Caki2 (cell line): Measurements from ENCODE around the gene GMDS. TPM values are rescaled to one million over a fixed set of nuclear protein-coding genes. Genes with fewer than 3 reads are reported as not detected.

Source experiments
- DNase-seq: peaks from one replicate; pipeline ENCODE4 v3.0.0-alpha.2; 2015; ENCODE audit warnings: low read depth
- in situ Hi-C: cut with HindIII; loops from 2 replicates; pipeline ENCODE4 v1.10.0; 2016; ENCODE audit warnings: low sequenced_read_pairs, low pct_unique_long_range_greater_than_20kb, mixed read lengths
- total RNA-seq: library from RNA; depleted of rRNA; stranded (reverse); fragments of >200 nt; shearing (Covaris generic); gene quantifications from 2 replicates; pipeline ENCODE4 v1.2.3, GENCODE V29; 2014; ENCODE audit warnings: low replicate concordance

Gene GMDS
- total RNA-seq, 1 experiment from 2014 or later, result 10.9 TPM

- no peak for DNase-seq
- in situ Hi-C loops, result no loop called here
These were observed 588.2 kb downstream of the GMDS start for GRCh38 chr6:1657116-1657770.

GRCh38 chr6:1654054-1654453 is 591.4 kb downstream of the GMDS start:
- DNase-seq, result no peak
- in situ Hi-C loops, result no loop called here

GRCh38 chr6:1652842-1653241 is 592.6 kb downstream of the GMDS start:
- in situ Hi-C loops, result no loop called here
- no peak for DNase-seq

- DNase-seq, result no peak
- in situ Hi-C loops, result no loop called here
These were observed 594.0 kb downstream of the GMDS start for GRCh38 chr6:1651362-1651761.

- DNase-seq, result no peak
- in situ Hi-C loops, result no loop called here
These were observed 599.8 kb downstream of the GMDS start for GRCh38 chr6:1645466-1646185.

- no peak for DNase-seq
- in situ Hi-C loops, result no loop called here
These were observed 600.8 kb downstream of the GMDS start for GRCh38 chr6:1644516-1645060.

DNA sequence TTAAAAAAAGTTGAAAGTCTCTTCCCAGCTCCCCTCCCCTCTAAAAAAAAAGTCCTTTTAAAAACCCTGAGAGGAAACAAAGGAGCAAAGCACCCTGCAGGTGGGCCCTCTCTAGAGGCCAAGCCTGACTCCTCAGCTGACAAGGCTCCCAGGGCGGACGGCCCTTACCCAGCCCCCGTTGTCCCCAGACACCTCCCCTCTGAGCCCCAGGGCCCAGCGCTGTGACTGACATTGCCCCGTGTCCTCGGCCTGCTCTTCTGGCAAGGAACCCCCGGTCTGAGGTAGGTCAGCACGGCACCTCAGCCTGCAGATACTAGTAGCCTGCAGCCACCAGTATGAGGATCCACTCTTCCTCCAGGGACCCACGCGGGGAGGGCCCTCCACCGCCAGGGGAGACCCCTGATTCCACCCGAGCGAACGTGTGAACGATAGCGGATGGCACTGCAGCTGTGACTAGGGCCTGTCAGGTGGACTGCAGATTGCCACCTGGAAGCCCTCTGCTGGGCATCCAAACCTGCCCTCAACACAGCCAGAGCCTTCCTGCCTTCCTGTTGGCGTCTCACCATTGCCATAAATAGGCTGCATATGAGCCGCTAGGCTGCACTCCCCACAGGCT is 601.5 kb downstream of the GMDS start:
- in situ Hi-C loops, result no loop called here
- no peak for DNase-seq

- in situ Hi-C loops, result no loop called here
- no peak for DNase-seq
These were observed 602.3 kb downstream of the GMDS start for GRCh38 chr6:1643111-1643510.

- in situ Hi-C loops, result no loop called here
- peak; percentile 63 for DNase-seq
These were observed 604.0 kb downstream of the GMDS start for GRCh38 chr6:1641343-1641885.

DNA sequence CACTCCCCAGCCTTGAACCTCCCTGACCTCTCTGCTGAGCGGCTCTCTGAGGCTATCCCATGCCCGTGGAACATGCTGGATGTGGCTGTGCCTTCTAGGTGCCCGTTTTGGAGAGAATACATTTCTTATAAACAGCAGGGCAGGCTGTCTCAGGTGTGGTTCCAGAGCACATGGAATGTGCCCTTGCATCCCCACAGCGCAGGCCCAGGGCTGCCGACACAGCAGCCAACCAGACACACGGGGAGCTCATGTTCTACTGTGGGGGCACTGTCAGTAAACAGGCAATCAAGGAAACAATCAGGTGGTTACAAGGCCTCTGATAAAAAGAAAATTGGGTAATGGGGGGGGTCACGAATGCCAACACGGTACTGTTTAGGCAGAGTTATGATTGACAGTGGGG is 604.9 kb downstream of the GMDS start:
- in situ Hi-C loops, result no loop called here
- DNase-seq, result no peak

DNA sequence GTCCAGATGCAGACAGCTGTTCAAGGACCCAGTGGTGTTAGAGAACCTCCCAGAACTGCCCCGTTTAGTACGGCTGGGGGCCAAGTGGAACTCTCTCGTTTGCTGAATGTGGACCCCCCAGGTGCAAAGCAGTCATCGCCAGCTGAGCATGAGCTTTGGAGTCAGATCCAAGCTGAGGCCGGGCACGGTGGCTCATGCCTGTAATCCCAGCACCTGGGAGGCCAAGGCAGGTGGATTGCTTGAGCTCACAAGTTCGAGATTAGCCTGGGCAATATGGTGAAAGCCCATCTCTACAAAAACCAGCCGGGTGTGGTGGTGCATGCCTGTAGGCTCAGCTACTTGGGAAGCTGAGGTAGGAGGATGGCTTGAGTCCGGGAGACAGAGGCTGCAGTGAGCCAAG is 606.0 kb downstream of the GMDS start:
- no peak for DNase-seq
- in situ Hi-C loops, result no loop called here

DNA sequence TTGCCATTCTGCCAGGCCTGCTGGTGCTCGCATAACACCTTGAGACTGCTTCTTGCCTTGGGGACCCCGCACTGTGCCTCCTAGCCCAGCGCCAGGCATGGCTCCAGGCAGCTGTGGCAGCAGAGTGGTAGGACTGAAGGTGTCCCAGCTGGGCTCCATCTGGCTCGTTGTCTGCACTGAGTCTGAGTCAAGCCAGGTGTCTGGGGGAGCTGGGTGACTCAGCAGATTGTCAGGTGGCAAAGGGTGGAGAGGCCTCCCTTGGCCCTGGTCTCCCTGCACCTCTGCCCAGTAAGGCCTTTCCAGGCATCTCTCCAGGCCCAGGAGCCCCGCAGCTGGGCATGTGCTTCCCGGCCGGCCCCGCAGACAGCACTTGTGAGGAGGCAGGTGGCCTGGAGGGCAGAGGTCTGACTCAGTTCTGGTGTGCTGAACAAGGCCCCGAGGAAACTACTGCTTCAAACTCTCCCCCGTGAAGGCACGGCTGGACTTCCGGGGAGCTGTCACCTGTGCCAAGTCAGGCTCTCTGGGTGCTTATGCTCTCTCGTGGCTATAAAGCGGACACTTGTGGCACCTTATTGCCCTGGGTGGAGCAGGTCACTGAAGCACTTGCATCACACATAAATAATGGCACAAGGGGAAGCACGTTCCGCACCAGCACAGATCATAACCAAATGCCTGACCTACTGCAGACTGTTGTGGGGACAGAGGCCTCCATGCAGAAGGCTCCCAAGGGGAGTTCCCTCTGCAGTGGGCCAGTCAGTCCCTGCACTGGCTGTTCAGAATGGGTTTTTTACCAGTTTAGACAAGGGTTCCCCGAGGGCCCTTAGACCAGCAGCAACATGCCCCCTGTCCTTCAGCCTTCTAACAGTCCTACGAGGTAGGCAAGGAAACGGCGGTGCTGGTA is 608.2 kb downstream of the GMDS start:
- in situ Hi-C loops, result no loop called here
- DNase-seq, result peak; percentile 86

GRCh38 chr6:1636272-1636825 is 609.1 kb downstream of the GMDS start:
- no peak for DNase-seq
- in situ Hi-C loops, result no loop called here

GRCh38 chr6:1635305-1636010 is 609.9 kb downstream of the GMDS start:
- no peak for DNase-seq
- in situ Hi-C loops, result no loop called here

DNA sequence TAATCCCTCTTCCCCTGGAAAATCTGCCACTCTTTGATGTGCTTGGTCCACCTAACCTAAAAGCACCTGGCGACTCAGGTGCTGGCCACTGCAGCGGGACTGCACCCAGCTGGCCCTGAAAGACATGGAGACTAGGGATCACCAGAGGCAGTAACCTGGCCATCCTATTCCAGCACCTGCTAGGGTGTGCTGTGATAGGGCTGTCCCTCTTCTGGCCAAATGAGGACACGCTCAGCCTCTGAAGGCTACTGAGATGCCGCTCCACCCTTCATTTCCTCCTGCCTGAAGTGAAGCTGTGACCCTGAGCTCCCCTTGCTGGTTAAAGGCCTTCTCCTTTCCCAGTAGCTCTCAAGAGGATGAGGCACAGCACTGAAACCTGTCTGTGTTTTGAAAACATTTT is 611.3 kb downstream of the GMDS start:
- no peak for DNase-seq
- in situ Hi-C loops, result no loop called here

DNA sequence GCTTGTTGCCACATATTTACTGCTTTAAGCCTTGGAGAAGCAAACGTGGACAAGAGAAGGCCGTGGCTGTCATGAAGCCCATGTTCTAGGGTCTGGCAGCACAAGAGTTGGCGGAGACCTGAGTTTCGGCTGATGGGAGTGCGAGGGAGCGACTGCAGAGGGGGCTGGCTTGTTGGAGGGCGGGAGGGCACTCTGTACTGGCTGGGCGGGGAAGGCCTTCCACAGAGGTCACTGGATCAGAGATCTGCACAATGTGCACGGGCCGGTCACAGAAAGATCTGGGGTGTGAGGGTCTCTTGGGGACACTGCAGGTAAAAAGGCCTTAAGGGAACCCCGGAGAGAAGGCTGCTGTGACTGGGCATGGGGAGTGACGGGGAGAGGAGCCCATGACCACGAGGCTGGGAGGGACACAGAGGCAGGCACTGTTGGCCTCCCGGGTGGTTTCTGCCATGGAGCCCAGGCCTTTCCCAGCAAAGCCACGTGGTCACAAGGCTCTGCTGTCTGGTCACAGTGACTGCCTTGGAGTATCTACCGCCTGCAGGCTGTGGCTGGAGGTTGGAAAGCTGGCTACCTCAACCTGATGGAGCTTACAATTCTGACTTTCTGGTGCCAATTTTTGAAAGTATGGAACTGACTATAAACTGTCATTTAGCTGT is 611.9 kb downstream of the GMDS start:
- in situ Hi-C loops, result no loop called here
- no peak for DNase-seq

- in situ Hi-C loops, result no loop called here
- no peak for DNase-seq
These were observed 614.2 kb downstream of the GMDS start for GRCh38 chr6:1631251-1631650.
